Natural killer cell (primary cell): ENCODE measurements around the gene PAIP2. TPM values are rescaled to one million over a fixed set of nuclear protein-coding genes. Genes with fewer than 3 reads are reported as not detected.

Experiments
- ATAC-seq, 3 donors: fragments of 150-1000 bp in 2 of 3; fragments of 200-7000 bp in 1 of 3; cut with Tn5 transposase; 1 replicate in 1 of 3; 2 replicates in 2 of 3; pipeline ENCODE4 v1.10.0; 2021; ENCODE audit warnings: mild to moderate bottlenecking in 2 of 3, moderate library complexity in 2 of 3
- DNase-seq, 2 donors: peaks; one replicate each; pipeline versions ENCODE4 v3.0.0 to v3.0.0-alpha.2; 2013 to 2021; ENCODE audit warnings: mixed read lengths in 1 of 2
- H3K27ac ChIP-seq: one replicate; pipeline ENCODE4 v1.5.1; 2013; ENCODE audit warnings: mild to moderate bottlenecking, low read length
- H3K27me3 ChIP-seq: one replicate; pipeline ENCODE4 v1.6.1; 2013; ENCODE audit warnings: low read length; ENCODE audit not compliant: control insufficient read depth, insufficient read depth
- H3K36me3 ChIP-seq: one replicate; pipeline ENCODE4 v1.6.1; 2013; ENCODE audit warnings: low read length; ENCODE audit not compliant: control insufficient read depth, insufficient read depth
- H3K4me1 ChIP-seq: one replicate; pipeline ENCODE4 v1.6.1; 2013; ENCODE audit warnings: low read length; ENCODE audit not compliant: control insufficient read depth, insufficient read depth
- H3K4me3 ChIP-seq: one replicate; pipeline ENCODE4 v1.5.1; 2013; ENCODE audit warnings: low read length
- H3K9me3 ChIP-seq: one replicate; pipeline ENCODE4 v1.6.1; 2013; ENCODE audit warnings: low read length; ENCODE audit not compliant: control insufficient read depth, insufficient read depth
- H3K27ac Mint-ChIP-seq, 2 donors: one replicate each; pipeline ENCODE4 v1.8.0; 2022; ENCODE audit warnings: mild to moderate bottlenecking in 2 of 2, mixed read lengths in 2 of 2, moderate library complexity in 1 of 2
- H3K27me3 Mint-ChIP-seq, 2 donors: one replicate each; pipeline ENCODE4 v1.8.0; 2022; ENCODE audit warnings: low read depth in 2 of 2, mixed read lengths in 2 of 2
- H3K36me3 Mint-ChIP-seq: one replicate; pipeline ENCODE4 v1.8.0; 2022; ENCODE audit warnings: mixed read lengths
- H3K4me1 Mint-ChIP-seq, 2 donors: one replicate each; pipeline ENCODE4 v1.8.0; 2022; ENCODE audit warnings: mixed read lengths in 2 of 2
- H3K4me3 Mint-ChIP-seq: one replicate; pipeline ENCODE4 v1.8.0; 2022; ENCODE audit warnings: mild to moderate bottlenecking, moderate library complexity, mixed read lengths
- H3K9me3 Mint-ChIP-seq, 2 donors: one replicate each; pipeline ENCODE4 v1.8.0; 2022; ENCODE audit warnings: mixed read lengths in 2 of 2
- WGBS: methylation state at CpG from one replicate; pipeline ENCODE4 v1.1.7; 2013; ENCODE audit warnings: missing lambda C conversion rate; ENCODE audit not compliant: insufficient coverage; 5-methylcytosine and 5-hydroxymethylcytosine counted together
- intact Hi-C: fragments of 100-400 bp; cut with micrococcal nuclease; formaldehyde crosslinking; loops from one replicate; pipeline ENCODE4 v1.14.2; 2022
- total RNA-seq, 4 donors: library from RNA; stranded (reverse); fragments of 120-200 nt in 1 of 4; gene quantifications; one replicate each; pipeline versions ENCODE4 v1.2.3 to v1.2.4, GENCODE V29; 2013 to 2022
- TF ChIP-seq, protein P1 (sequence below): fragments of 200-600 bp; IDR thresholded peaks from one replicate; pipeline ENCODE4 v1.8.0; 2022; ENCODE audit warnings: antibody characterized with exemption

PAIP2 gene
- total RNA-seq, 3 donors from 2014 or later (not counting 1 experiment from before 2014, with no cell fraction given), result 105 to 126 (median 110) TPM

DNA sequence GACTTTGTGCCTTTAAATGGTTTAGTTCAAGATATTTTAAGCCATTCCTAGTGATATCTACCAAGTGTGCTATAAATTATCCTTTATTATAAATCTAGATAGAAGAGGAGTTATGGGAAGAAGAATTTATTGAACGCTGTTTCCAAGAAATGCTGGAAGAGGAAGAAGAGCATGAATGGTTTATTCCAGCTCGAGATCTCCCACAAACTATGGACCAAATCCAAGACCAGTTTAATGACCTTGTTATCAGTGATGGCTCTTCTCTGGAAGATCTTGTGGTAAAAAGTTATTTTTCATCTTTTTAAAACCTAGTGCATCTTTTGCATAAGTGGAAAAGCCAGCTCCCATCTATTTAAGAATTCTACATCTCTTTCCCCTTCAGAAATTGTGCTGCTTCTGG is 22.8 kb downstream of the PAIP2 start:
- H3K36me3 Mint-ChIP-seq, result no peaks in the 10 kb centered on the region
- intact Hi-C loops, result no loop called here
- H3K27ac Mint-ChIP-seq, result peak overlapping the region in 1 of 2 donors; percentile 21
- no peak overlapping the region for H3K4me3 Mint-ChIP-seq
- no peaks in the 10 kb centered on the region for H3K9me3 ChIP-seq
- no peak for DNase-seq
- H3K9me3 Mint-ChIP-seq, result no peaks in the 10 kb centered on the region
- H3K27me3 ChIP-seq, result no peaks in the 10 kb centered on the region
- TF ChIP-seq, protein P1, sequence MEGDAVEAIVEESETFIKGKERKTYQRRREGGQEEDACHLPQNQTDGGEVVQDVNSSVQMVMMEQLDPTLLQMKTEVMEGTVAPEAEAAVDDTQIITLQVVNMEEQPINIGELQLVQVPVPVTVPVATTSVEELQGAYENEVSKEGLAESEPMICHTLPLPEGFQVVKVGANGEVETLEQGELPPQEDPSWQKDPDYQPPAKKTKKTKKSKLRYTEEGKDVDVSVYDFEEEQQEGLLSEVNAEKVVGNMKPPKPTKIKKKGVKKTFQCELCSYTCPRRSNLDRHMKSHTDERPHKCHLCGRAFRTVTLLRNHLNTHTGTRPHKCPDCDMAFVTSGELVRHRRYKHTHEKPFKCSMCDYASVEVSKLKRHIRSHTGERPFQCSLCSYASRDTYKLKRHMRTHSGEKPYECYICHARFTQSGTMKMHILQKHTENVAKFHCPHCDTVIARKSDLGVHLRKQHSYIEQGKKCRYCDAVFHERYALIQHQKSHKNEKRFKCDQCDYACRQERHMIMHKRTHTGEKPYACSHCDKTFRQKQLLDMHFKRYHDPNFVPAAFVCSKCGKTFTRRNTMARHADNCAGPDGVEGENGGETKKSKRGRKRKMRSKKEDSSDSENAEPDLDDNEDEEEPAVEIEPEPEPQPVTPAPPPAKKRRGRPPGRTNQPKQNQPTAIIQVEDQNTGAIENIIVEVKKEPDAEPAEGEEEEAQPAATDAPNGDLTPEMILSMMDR, result no peak
- H3K4me1 Mint-ChIP-seq, result peaks cover 9% of the 10 kb centered on the region in 2 donors
- ATAC-seq, result no peak
- no peak overlapping the region for H3K27ac ChIP-seq
- H3K27me3 Mint-ChIP-seq, result no peaks in the 10 kb centered on the region
- H3K4me1 ChIP-seq, result no peaks in the 10 kb centered on the region
- peaks cover 46% of the 10 kb centered on the region for H3K36me3 ChIP-seq
- 86% methylated on average over 2 of the region's 2 CpGs for WGBS
- H3K4me3 ChIP-seq, result no peak overlapping the region

DNA sequence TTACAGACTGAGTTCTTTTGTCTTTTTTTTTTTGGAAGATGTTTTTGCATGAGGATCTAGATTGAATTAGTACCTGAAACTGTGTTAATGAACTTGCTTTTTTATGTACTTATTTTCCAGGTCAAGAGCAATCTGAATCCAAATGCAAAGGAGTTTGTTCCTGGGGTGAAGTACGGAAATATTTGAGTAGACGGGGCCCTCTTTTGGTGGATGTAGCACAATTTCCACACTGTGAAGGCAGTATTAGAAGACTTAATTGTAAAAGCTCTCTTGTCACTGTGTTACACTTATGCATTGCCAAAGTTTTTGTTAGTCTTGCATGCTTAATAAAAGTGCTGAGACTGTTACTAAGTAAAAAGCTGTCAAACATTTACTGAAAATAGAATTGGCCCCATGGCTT is 27.0 kb downstream of the PAIP2 start:
- TF ChIP-seq, protein P1, result no peak
- peak in 1 of 2 donors; percentile 35 for DNase-seq

GRCh38 chr5:139369181-139369580 is 27.5 kb downstream of the PAIP2 start:
- Histone ChIP-seq H3K4me3 (no peak overlapping the region), H3K27me3 (no peaks in the 10 kb centered on the region), H3K27ac (no peak overlapping the region), H3K4me1 (no peaks in the 10 kb centered on the region), H3K36me3 (peaks cover 62% of the 10 kb centered on the region), H3K9me3 (no peaks in the 10 kb centered on the region)
- 100% methylated on average over 1 of the region's 1 CpG for WGBS
- Mint-ChIP-seq H3K4me3 (no peak overlapping the region), H3K4me1 (peaks cover 0 to 4% of the 10 kb centered on the region in 2 donors), H3K9me3 (no peaks in the 10 kb centered on the region), H3K27me3 (no peaks in the 10 kb centered on the region), H3K27ac (peak overlapping the region in 1 of 2 donors; percentile 2), H3K36me3 (no peaks in the 10 kb centered on the region)
- TF ChIP-seq, protein P1, result no peak
- DNase-seq (no peak), ATAC-seq (no peak)
- intact Hi-C loops, result no loop called here

More for the DNA sequence above, 27.0 kb downstream of the PAIP2 start:
- Mint-ChIP-seq H3K36me3 (no peaks in the 10 kb centered on the region), H3K4me1 (no peaks in the 10 kb centered on the region), H3K4me3 (no peak overlapping the region), H3K27me3 (no peaks in the 10 kb centered on the region), H3K9me3 (no peaks in the 10 kb centered on the region), H3K27ac (peak overlapping the region in 1 of 2 donors; percentile 2)
- Histone ChIP-seq H3K36me3 (peaks cover 65% of the 10 kb centered on the region), H3K27ac (no peak overlapping the region), H3K27me3 (no peaks in the 10 kb centered on the region), H3K4me1 (no peaks in the 10 kb centered on the region), H3K9me3 (no peaks in the 10 kb centered on the region), H3K4me3 (no peak overlapping the region)
- intact Hi-C loops, result no loop called here
- no peak for ATAC-seq
- 94% methylated on average over 2 of the region's 2 CpGs for WGBS
